ENCODE results near the gene HOXD13.

DNA sequence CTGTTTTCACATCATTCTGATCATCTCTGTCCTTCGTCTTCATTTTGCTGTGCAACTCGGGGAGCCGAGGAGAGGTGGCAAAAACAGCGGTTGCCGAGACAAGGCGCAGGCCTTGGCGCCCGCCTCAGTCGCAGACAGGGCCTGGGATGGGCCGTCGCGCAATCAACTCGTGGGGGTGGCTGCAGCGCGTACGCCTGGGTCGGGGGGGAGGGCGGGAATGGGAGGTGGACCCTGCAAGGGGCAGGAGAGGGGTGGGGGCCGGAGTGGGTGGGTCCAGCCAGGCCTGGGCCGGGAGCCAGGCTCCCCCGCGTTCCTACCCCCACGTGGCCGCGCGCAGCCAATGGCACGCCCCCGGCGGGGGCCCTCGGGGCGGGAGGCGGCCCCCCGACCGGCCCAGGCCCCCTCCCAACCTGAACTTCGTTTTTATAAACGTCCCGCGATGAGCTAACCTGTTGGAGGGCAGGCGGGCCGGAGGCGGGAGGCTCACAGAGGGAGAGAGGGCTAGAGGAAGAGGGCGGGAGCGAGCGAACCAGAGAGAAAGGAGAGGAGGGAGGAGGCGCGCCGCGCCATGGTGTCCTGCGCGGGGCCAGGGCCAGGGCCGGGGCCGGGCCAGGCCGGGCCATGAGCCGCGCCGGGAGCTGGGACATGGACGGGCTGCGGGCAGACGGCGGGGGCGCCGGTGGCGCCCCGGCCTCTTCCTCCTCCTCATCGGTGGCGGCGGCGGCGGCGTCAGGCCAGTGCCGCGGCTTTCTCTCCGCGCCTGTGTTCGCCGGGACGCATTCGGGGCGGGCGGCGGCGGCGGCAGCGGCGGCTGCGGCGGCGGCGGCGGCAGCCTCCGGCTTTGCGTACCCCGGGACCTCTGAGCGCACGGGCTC lies at the start of gene HOXD13:
- TF ChIP-seq, protein P1, sequence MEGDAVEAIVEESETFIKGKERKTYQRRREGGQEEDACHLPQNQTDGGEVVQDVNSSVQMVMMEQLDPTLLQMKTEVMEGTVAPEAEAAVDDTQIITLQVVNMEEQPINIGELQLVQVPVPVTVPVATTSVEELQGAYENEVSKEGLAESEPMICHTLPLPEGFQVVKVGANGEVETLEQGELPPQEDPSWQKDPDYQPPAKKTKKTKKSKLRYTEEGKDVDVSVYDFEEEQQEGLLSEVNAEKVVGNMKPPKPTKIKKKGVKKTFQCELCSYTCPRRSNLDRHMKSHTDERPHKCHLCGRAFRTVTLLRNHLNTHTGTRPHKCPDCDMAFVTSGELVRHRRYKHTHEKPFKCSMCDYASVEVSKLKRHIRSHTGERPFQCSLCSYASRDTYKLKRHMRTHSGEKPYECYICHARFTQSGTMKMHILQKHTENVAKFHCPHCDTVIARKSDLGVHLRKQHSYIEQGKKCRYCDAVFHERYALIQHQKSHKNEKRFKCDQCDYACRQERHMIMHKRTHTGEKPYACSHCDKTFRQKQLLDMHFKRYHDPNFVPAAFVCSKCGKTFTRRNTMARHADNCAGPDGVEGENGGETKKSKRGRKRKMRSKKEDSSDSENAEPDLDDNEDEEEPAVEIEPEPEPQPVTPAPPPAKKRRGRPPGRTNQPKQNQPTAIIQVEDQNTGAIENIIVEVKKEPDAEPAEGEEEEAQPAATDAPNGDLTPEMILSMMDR (conservative IDR thresholded peaks at IDR 0.05; ENCODE audit: low read depth, low read length), result no peak
- no peak for TF ChIP-seq EZH2 (IDR thresholded peaks at IDR 0.05; ENCODE audit: borderline replicate concordance, low read depth, low read length, poor library complexity, severe bottlenecking)
